GM12878 (cell line): ENCODE data around the gene CD300E.

Experiments used
- BCLAF1 ChIP-seq: fragments of 450-650 bp; IDR thresholded peaks from 2 replicates; pipeline ENCODE4 v1.6.1; 2017; ENCODE audit warnings: antibody characterized with exemption, mild to moderate bottlenecking, moderate library complexity
- BHLHE40 ChIP-seq, 2 experiments: fragments of 450-650 bp in 1 of 2; IDR thresholded peaks; 2 replicates each; pipeline ENCODE4 v1.6.1; 2011 to 2017; ENCODE audit warnings: low read depth in 2 of 2, borderline replicate concordance in 1 of 2, improper control_type of control experiment in 1 of 2, low read length in 1 of 2, mild to moderate bottlenecking in 1 of 2
- CHD2 ChIP-seq: IDR thresholded peaks from 2 replicates; pipeline ENCODE4 v1.6.1; 2011; ENCODE audit warnings: low read depth, low read length, improper control_type of control experiment, borderline replicate concordance
- CTCF ChIP-seq, 3 experiments: IDR thresholded peaks in 2 of 3; conservative IDR thresholded peaks in 1 of 3; 2 replicates each; pipeline ENCODE4 v1.5.1; 2011; ENCODE audit warnings: low read depth in 3 of 3, low read length in 3 of 3, mild to moderate bottlenecking in 3 of 3, control low read depth in 2 of 3, moderate library complexity in 2 of 3, inconsistent platforms in 1 of 3, mixed read lengths in 1 of 3; ENCODE audit not compliant: control insufficient read depth in 2 of 3, insufficient read depth in 1 of 3; ENCODE audit errors: extremely low read depth in 1 of 3
- EP300 ChIP-seq, 2 experiments: fragments of 150-350 bp in 1 of 2; IDR thresholded peaks; 2 replicates each; pipeline ENCODE4 v1.6.1; 2011 to 2012; ENCODE audit warnings: low read depth in 2 of 2, low read length in 2 of 2, borderline replicate concordance in 1 of 2, improper control_type of control experiment in 1 of 2, inconsistent platforms in 1 of 2; ENCODE audit not compliant: control insufficient read depth in 1 of 2
- FOXM1 ChIP-seq: IDR thresholded peaks from 2 replicates; pipeline ENCODE4 v1.6.1; 2012; ENCODE audit warnings: low read depth, mild to moderate bottlenecking, inconsistent platforms, low read length, moderate library complexity
- MAX ChIP-seq: IDR thresholded peaks from 2 replicates; pipeline ENCODE4 v1.6.1; 2012; ENCODE audit warnings: low read depth, low read length, improper control_type of control experiment
- POLR2A ChIP-seq: IDR thresholded peaks from 2 replicates; pipeline ENCODE4 v1.6.1; 2011; ENCODE audit warnings: low read depth, mild to moderate bottlenecking, low read length
- POLR2AphosphoS5 ChIP-seq: IDR thresholded peaks from 2 replicates; pipeline ENCODE4 v1.6.1; 2011; ENCODE audit warnings: mild to moderate bottlenecking, low read length, inconsistent platforms
- SPI1 ChIP-seq: IDR thresholded peaks from 2 replicates; pipeline ENCODE4 v1.6.1; 2011; ENCODE audit warnings: low read depth, mild to moderate bottlenecking, low read length, moderate library complexity, borderline replicate concordance; ENCODE audit not compliant: insufficient read depth
- STAT3 ChIP-seq: IDR thresholded peaks from 2 replicates; pipeline ENCODE4 v1.6.1; 2011; ENCODE audit warnings: low read depth, low read length, improper control_type of control experiment
- USF1 ChIP-seq: IDR thresholded peaks from 2 replicates; pipeline ENCODE4 v1.6.1; 2011; ENCODE audit warnings: borderline replicate concordance, low read depth, mild to moderate bottlenecking, moderate library complexity, mixed read lengths, low read length; ENCODE audit not compliant: insufficient read depth; ENCODE audit errors: extremely low read length
- ZNF274 ChIP-seq: IDR thresholded peaks from one replicate; pipeline ENCODE4 v1.8.0; 2011; ENCODE audit not compliant: insufficient read length, insufficient read depth

GRCh38 chr17:74670329-74670728 lies 46.8 kb upstream of the CD300E start:
- TF ChIP-seq EP300 (IDR thresholded peaks at IDR 0.05; ENCODE audit: borderline replicate concordance in 1 of 2, control insufficient read depth in 1 of 2, low read depth in 2 of 2, low read length in 2 of 2), result no peak
- TF ChIP-seq SPI1, result no peak
- no peak for TF ChIP-seq CTCF (IDR thresholded peaks at IDR 0.05 in 2 of 3, conservative IDR thresholded peaks at IDR 0.05 in 1 of 3; ENCODE audit: control insufficient read depth in 2 of 3, extremely low read depth in 1 of 3, insufficient read depth in 1 of 3, low read depth in 3 of 3, low read length in 3 of 3)
- TF ChIP-seq BCLAF1, result no peak
- TF ChIP-seq CHD2, result no peak
- no peak for TF ChIP-seq USF1
- TF ChIP-seq MAX, result no peak
- no peak for TF ChIP-seq BHLHE40 (IDR thresholded peaks at IDR 0.05; ENCODE audit: borderline replicate concordance in 1 of 2, low read depth in 2 of 2, low read length in 1 of 2)
- no peak for TF ChIP-seq FOXM1
- no peak for TF ChIP-seq ZNF274
- TF ChIP-seq POLR2A, result no peak
- TF ChIP-seq STAT3, result no peak
- no peak for TF ChIP-seq POLR2AphosphoS5
